Left lung (tissue), 10 donors: ENCODE measurements around the gene BORCS8. TPM values are rescaled to one million over a fixed set of nuclear protein-coding genes. Genes with fewer than 3 reads are reported as not detected.

Experiments
- ATAC-seq: fragments of 200-7000 bp; cut with Tn5 transposase; one replicate; pipeline ENCODE4 v1.9.1; 2020; ENCODE audit warnings: moderate library complexity
- DNase-seq, 4 donors: peaks; one replicate each; pipeline ENCODE4 v3.0.0-alpha.2; 2013 to 2020
- H3K27ac ChIP-seq, 2 donors: fragments of 200-600 bp; sonication (generic) in 1 of 2; one replicate each; pipeline versions ENCODE4 v1.5.0 to v1.8.0; 2020 to 2021
- H3K27me3 ChIP-seq, 2 donors: fragments of 200-600 bp; sonication (generic) in 1 of 2; one replicate each; pipeline versions ENCODE4 v1.5.0 to v1.8.0; 2020 to 2021
- H3K36me3 ChIP-seq, 2 donors: fragments of 200-600 bp; sonication (generic) in 1 of 2; one replicate each; pipeline versions ENCODE4 v1.5.0 to v1.8.0; 2020 to 2021
- H3K4me1 ChIP-seq, 2 donors: fragments of 200-600 bp; one replicate each; pipeline ENCODE4 v1.8.0; 2021
- H3K4me3 ChIP-seq, 2 donors: fragments of 200-600 bp; sonication (generic) in 1 of 2; one replicate each; pipeline versions ENCODE4 v1.5.0 to v1.8.0; 2020 to 2021; ENCODE audit warnings: mild to moderate bottlenecking in 1 of 2
- H3K9me3 ChIP-seq, 2 donors: fragments of 200-600 bp; sonication (generic) in 1 of 2; one replicate each; pipeline versions ENCODE4 v1.5.0 to v1.8.0; 2020 to 2021
- intact Hi-C, 2 donors: fragments of 100-400 bp; cut with DNase I; formaldehyde crosslinking; loops; one replicate each; pipeline versions ENCODE4 v1.11.2 to v1.14.2; 2022
- polyA plus RNA-seq, 6 donors: library from polyadenylated mRNA; unstranded; fragments of 120-200 nt; gene quantifications; one replicate each; pipeline ENCODE4 v1.2.1, GENCODE V29; 2013; ENCODE audit not compliant: insufficient read length in 6 of 6
- total RNA-seq, 2 donors: library from RNA; stranded (reverse); fragmentation: NEBNext Ultra II Directional; extraction: Animal tissue kit (Norgen Biotek cat#: 25700); gene quantifications; one replicate each; pipeline ENCODE4 v1.2.1, GENCODE V29; 2021
- TF ChIP-seq, protein P1 (sequence below), 2 donors: fragments of 200-600 bp; sonication (generic) in 1 of 2; IDR thresholded peaks; one replicate each; pipeline versions ENCODE4 v1.5.0 to v1.8.0; 2021; ENCODE audit warnings: antibody characterized with exemption in 2 of 2
- donor health status: DM: no; HTN: yes; CAD: no.
- donor health status: DM: no; HTN: no; CAD: no.

Gene BORCS8
- total and polyA plus RNA-seq, 8 donors = 16.4 to 39.1 (median 18.3) TPM

DNA sequence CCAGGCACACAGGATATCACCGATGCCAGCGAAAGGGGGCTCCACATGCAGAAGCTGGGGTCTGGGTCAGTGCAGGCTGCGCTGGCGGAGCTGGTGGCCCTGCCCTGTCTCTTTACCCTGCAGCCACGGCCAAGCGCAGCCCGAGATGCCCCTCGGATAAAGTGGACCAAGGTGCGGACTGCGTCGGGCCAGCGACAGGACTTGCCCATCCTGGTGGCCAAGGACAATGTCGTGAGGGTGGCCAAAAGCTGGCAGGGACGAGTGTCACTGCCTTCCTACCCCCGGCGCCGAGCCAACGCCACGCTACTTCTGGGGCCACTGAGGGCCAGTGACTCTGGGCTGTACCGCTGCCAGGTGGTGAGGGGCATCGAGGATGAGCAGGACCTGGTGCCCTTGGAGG, 27.0 kb upstream of the BORCS8 start:
- intact Hi-C loops = no loop called here
- DNase-seq = peak in 1 of 4 donors; percentile 67

DNA sequence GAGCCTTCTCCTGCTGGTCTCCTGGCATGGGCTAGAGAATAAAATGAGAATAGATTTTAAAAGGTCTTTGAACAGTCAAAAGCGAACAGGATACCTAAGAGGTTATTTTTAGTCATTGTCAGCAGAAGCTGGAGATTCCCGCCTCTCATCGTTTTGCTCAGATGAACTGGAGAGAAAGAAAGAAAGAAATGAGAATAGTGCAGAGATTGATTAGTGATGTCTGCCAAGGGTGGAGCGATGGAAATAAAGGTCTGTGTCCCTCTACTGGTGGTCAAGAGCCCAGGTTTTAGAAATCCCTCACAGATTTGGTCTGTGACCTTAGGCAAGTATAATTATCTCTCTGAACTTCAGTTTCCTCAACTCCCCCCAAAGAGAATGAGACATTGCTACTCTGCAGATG, 25.1 kb upstream of the BORCS8 start:
- ATAC-seq (no peak), DNase-seq (no peak)
- H3K27me3 ChIP-seq = peaks cover 11 to 84% of the 10 kb centered on the region in 2 donors
- no peaks in the 10 kb centered on the region for H3K4me1 ChIP-seq
- H3K9me3 ChIP-seq = no peaks in the 10 kb centered on the region
- intact Hi-C loops = no loop called here
- no peak overlapping the region for H3K4me3 ChIP-seq
- no peak overlapping the region for H3K27ac ChIP-seq
- TF ChIP-seq, protein P1, sequence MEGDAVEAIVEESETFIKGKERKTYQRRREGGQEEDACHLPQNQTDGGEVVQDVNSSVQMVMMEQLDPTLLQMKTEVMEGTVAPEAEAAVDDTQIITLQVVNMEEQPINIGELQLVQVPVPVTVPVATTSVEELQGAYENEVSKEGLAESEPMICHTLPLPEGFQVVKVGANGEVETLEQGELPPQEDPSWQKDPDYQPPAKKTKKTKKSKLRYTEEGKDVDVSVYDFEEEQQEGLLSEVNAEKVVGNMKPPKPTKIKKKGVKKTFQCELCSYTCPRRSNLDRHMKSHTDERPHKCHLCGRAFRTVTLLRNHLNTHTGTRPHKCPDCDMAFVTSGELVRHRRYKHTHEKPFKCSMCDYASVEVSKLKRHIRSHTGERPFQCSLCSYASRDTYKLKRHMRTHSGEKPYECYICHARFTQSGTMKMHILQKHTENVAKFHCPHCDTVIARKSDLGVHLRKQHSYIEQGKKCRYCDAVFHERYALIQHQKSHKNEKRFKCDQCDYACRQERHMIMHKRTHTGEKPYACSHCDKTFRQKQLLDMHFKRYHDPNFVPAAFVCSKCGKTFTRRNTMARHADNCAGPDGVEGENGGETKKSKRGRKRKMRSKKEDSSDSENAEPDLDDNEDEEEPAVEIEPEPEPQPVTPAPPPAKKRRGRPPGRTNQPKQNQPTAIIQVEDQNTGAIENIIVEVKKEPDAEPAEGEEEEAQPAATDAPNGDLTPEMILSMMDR (IDR thresholded peaks at IDR 0.05) = no peak
- H3K36me3 ChIP-seq = no peaks in the 10 kb centered on the region

More for the DNA sequence above, 27.0 kb upstream of the BORCS8 start:
- Histone ChIP-seq H3K9me3 (no peaks in the 10 kb centered on the region), H3K27ac (no peak overlapping the region), H3K27me3 (peaks cover 0 to 83% of the 10 kb centered on the region in 2 donors), H3K4me3 (no peak overlapping the region), H3K36me3 (no peaks in the 10 kb centered on the region), H3K4me1 (no peaks in the 10 kb centered on the region)
- no peak for ATAC-seq
- TF ChIP-seq, protein P1 (IDR thresholded peaks at IDR 0.05) = no peak

DNA sequence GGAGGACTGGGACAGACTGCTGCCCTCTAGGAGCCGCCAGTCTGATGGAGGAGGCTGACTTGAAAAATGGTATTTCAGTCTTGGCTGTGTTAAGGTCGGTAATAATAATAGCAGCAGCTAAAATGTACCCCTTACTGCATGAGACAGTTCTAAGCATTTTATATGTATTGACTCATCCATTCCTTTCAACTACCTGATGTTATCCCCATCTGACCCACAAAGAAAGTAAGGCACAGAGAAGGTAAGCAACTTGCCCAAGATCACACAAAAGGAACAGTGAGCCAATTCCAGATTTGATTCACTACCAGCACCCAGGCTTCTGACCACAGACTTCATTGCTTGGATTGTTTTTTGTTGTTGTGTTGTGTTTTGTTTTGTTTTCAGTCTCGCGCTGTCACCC, 23.8 kb upstream of the BORCS8 start:
- H3K27ac ChIP-seq = no peak overlapping the region
- H3K4me3 ChIP-seq = no peak overlapping the region
- H3K9me3 ChIP-seq = no peaks in the 10 kb centered on the region
- ATAC-seq (no peak), DNase-seq (no peak)
- H3K27me3 ChIP-seq = peaks cover 23 to 86% of the 10 kb centered on the region in 2 donors
- TF ChIP-seq, protein P1 (IDR thresholded peaks at IDR 0.05) = no peak
- no peaks in the 10 kb centered on the region for H3K36me3 ChIP-seq
- intact Hi-C loops = no loop called here
- H3K4me1 ChIP-seq = no peaks in the 10 kb centered on the region

DNA sequence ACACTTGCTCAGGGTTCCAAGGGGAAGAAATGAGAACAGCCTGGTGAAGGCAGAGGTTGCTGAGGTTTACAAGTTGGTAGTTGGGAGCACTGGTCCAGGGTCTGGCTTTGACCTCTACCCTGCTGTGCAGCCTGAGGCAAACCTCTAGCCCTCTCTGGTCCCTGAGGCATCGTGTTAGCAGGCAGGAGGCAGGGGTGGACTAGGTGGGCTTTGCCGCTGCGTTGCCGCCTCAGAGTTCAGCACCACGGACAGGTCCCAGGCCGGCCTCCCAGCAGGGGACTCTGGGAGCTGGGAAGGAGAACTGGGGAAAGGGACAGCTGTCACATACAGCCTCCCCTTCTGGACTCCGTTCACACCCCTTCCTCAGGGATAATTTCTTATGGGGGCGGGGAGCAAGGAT, 22.9 kb upstream of the BORCS8 start:
- Histone ChIP-seq H3K4me1 (no peaks in the 10 kb centered on the region), H3K27ac (no peak overlapping the region), H3K9me3 (no peaks in the 10 kb centered on the region), H3K4me3 (no peak overlapping the region), H3K36me3 (no peaks in the 10 kb centered on the region), H3K27me3 (peaks cover 23 to 94% of the 10 kb centered on the region in 2 donors)
- DNase-seq = peak in 3 of 4 donors; percentile 42 to 74 (median 65)
- TF ChIP-seq, protein P1 (IDR thresholded peaks at IDR 0.05) = no peak
- ATAC-seq = peak; percentile 82
- intact Hi-C loops = no loop called here

DNA sequence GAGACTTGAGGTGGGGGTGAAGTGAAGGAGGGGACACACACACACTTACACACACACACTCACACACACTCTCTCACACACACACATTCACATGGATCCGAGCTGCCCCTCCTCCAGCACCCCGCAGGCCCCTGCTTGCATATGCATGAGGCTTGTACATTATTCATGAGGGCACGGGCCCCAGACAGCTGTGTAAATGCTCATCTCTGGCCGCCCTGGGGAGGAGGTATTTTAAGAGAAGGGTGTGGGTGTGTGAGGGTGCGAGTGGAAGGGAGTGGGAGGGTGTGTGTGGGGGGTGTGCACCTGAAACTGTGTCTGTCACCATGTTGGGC, 22.2 kb upstream of the BORCS8 start:
- TF ChIP-seq, protein P1 (IDR thresholded peaks at IDR 0.05) = no peak
- Histone ChIP-seq H3K36me3 (no peaks in the 10 kb centered on the region), H3K27ac (no peak overlapping the region), H3K4me1 (no peaks in the 10 kb centered on the region), H3K27me3 (peaks cover 23 to 97% of the 10 kb centered on the region in 2 donors), H3K4me3 (no peak overlapping the region), H3K9me3 (no peaks in the 10 kb centered on the region)
- DNase-seq (peak in 1 of 4 donors; percentile 29), ATAC-seq (no peak)
- intact Hi-C loops = no loop called here
